GM10266 (cell line): ENCODE results near the gene COG7.

Experiments
- DNase-seq: peaks from one replicate; pipeline ENCODE4 v3.0.0; 2012; ENCODE audit errors: extremely low spot score
- CTCF ChIP-seq: IDR thresholded peaks from 2 replicates; pipeline ENCODE4 v1.5.1; 2012; ENCODE audit warnings: mild to moderate bottlenecking, low read depth; ENCODE audit not compliant: control insufficient read depth, insufficient read depth; ENCODE audit errors: missing control alignments

The COG7 gene

GRCh38 chr16:23357761-23358290, 95.2 kb downstream of the COG7 start:
- no peak for DNase-seq
- TF ChIP-seq CTCF: no peak

GRCh38 chr16:23356941-23357340, 96.0 kb downstream of the COG7 start:
- no peak for TF ChIP-seq CTCF
- DNase-seq: no peak

- no peak for TF ChIP-seq CTCF
Measured at GRCh38 chr16:23355106-23355670, 97.8 kb downstream of the COG7 start.

GRCh38 chr16:23354246-23354645, 98.7 kb downstream of the COG7 start:
- no peak for TF ChIP-seq CTCF
- DNase-seq: no peak

More at GRCh38 chr16:23355106-23355670, 97.8 kb downstream of the COG7 start:
- no peak for DNase-seq

- no peak for TF ChIP-seq CTCF
- DNase-seq: no peak
Measured at GRCh38 chr16:23353440-23353839, 99.5 kb downstream of the COG7 start.

- DNase-seq: no peak
- no peak for TF ChIP-seq CTCF
Measured at GRCh38 chr16:23351360-23351759, 101.6 kb downstream of the COG7 start.

- no peak for DNase-seq
- peak; percentile 18 for TF ChIP-seq CTCF
Measured at GRCh38 chr16:23348579-23349469, 104.2 kb downstream of the COG7 start.
